Activated CD4-positive, alpha-beta T cell treated with anti-CD3 and anti-CD28 coated beads for 4 hours (primary cell): ENCODE results near the gene PXYLP1.
A peak's percentile ranks its signal among the peaks of the same experiment; 100 is the strongest.

ENCODE experiments used
- DNase-seq, 2 donors: peaks; one replicate each; pipeline ENCODE4 v3.0.0-alpha.2; 2020

The PXYLP1 gene

GRCh38 chr3:141229132-141229531 lies 2.5 kb upstream of the PXYLP1 start:
- no peak for DNase-seq

GRCh38 chr3:141230293-141230692 lies 1.3 kb upstream of the PXYLP1 start:
- no peak for DNase-seq

- DNase-seq: peak in 1 of 2 donors; percentile 8
Observed at GRCh38 chr3:141231952-141232823, 563 bp downstream of the PXYLP1 start.

- no peak for DNase-seq
Observed at GRCh38 chr3:141233457-141234161, 2.0 kb downstream of the PXYLP1 start.

GRCh38 chr3:141234283-141234682 lies 2.7 kb downstream of the PXYLP1 start:
- no peak for DNase-seq

GRCh38 chr3:141235661-141236171 lies 4.1 kb downstream of the PXYLP1 start:
- DNase-seq: no peak

GRCh38 chr3:141236361-141236760 lies 4.7 kb downstream of the PXYLP1 start:
- DNase-seq: no peak

- no peak for DNase-seq
Observed at GRCh38 chr3:141237701-141238521, 6.3 kb downstream of the PXYLP1 start.

GRCh38 chr3:141239511-141240281 lies 8.1 kb downstream of the PXYLP1 start:
- DNase-seq: no peak

GRCh38 chr3:141240286-141240685 lies 8.7 kb downstream of the PXYLP1 start:
- DNase-seq: no peak

GRCh38 chr3:141240687-141241615 lies 9.3 kb downstream of the PXYLP1 start:
- DNase-seq: no peak

- no peak for DNase-seq
Observed at GRCh38 chr3:141241616-141242376, 10.2 kb downstream of the PXYLP1 start.

- no peak for DNase-seq
Observed at GRCh38 chr3:141242377-141243092, 10.9 kb downstream of the PXYLP1 start.

- DNase-seq: peak; percentile 65 to 69
Observed at GRCh38 chr3:141243271-141243707, 11.7 kb downstream of the PXYLP1 start.

GRCh38 chr3:141246224-141246957 lies 14.8 kb downstream of the PXYLP1 start:
- DNase-seq: no peak

- no peak for DNase-seq
Observed at GRCh38 chr3:141246958-141247301, 15.3 kb downstream of the PXYLP1 start.

GRCh38 chr3:141248064-141248463 lies 16.4 kb downstream of the PXYLP1 start:
- no peak for DNase-seq

- no peak for DNase-seq
Observed at GRCh38 chr3:141249041-141249440, 17.4 kb downstream of the PXYLP1 start.

- no peak for DNase-seq
Observed at GRCh38 chr3:141250342-141250741, 18.7 kb downstream of the PXYLP1 start.
